ENCODE measurements around the gene NCOA7.

DNA sequence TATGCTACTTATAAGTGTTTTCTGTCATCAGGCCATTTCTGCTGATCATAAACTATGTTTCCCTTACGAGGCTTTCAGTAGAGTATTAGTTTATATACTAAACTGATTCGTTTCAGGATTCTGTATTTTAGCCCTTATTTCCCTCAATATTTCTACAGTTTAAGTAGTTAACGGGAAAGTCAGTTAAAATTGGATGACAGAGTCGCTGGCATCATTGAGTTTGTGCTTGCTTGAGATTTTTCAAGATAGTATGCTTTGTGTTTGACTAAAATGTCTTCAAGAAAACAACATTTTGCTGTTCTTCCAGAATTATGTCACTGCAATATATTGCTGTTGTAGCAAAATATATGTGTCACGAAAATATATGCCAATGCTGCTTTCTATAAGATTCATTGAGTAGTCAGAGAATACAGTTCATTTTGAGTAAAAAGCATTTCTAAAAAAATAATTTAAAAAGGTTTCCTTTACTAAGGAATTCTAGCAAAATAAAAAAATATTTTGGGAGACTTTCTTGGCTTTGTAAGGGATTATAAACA is 51.4 kb downstream of the NCOA7 start:
- TF ChIP-seq, protein P1, sequence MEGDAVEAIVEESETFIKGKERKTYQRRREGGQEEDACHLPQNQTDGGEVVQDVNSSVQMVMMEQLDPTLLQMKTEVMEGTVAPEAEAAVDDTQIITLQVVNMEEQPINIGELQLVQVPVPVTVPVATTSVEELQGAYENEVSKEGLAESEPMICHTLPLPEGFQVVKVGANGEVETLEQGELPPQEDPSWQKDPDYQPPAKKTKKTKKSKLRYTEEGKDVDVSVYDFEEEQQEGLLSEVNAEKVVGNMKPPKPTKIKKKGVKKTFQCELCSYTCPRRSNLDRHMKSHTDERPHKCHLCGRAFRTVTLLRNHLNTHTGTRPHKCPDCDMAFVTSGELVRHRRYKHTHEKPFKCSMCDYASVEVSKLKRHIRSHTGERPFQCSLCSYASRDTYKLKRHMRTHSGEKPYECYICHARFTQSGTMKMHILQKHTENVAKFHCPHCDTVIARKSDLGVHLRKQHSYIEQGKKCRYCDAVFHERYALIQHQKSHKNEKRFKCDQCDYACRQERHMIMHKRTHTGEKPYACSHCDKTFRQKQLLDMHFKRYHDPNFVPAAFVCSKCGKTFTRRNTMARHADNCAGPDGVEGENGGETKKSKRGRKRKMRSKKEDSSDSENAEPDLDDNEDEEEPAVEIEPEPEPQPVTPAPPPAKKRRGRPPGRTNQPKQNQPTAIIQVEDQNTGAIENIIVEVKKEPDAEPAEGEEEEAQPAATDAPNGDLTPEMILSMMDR (IDR thresholded peaks at IDR 0.05): no peak
- TF ChIP-seq EZH2 (IDR thresholded peaks at IDR 0.05): no peak
